Keratinocyte (primary cell): ENCODE measurements around the gene RBBP4. TPM values are rescaled to one million over a fixed set of nuclear protein-coding genes. Genes with fewer than 3 reads are reported as not detected.
"Not testable (repeated sequence)": the region's sequence is repeated elsewhere in the genome, so short reads cannot be mapped to it uniquely, and the experiment has no call there.

ENCODE experiments used
- DNase-seq: peaks from one replicate; pipeline ENCODE4 v3.0.0-alpha.2; 2011; ENCODE audit warnings: low read depth, missing footprints, low spot score
- FAIRE-seq: peaks from 2 replicates; lab custom pipeline; 2011; peaks lifted over from hg19 to GRCh38; lab: Jason Lieb, UNC
- H2AFZ ChIP-seq: 2 replicates; pipeline ENCODE4 v1.6.0; 2012; ENCODE audit warnings: low read length, control low read depth, inconsistent platforms; ENCODE audit not compliant: control insufficient read depth
- H3K27ac ChIP-seq: 2 replicates; pipeline ENCODE4 v1.5.1; 2011; ENCODE audit warnings: low read length; ENCODE audit not compliant: control insufficient read depth, insufficient read depth
- H3K27me3 ChIP-seq: 3 replicates; pipeline ENCODE4 v1.6.0; 2011; ENCODE audit warnings: low read length; ENCODE audit not compliant: control insufficient read depth, insufficient read depth; ENCODE audit errors: extremely low read depth
- H3K36me3 ChIP-seq, 2 experiments: 2 replicates in 1 of 2; 3 replicates in 1 of 2; pipeline ENCODE4 v1.5.1; 2011; ENCODE audit warnings: low read length in 2 of 2, mild to moderate bottlenecking in 1 of 2; ENCODE audit not compliant: control insufficient read depth in 2 of 2, insufficient read depth in 2 of 2; ENCODE audit errors: extremely low read depth in 1 of 2
- H3K4me1 ChIP-seq: 3 replicates; pipeline ENCODE4 v1.5.1; 2011; ENCODE audit warnings: low read length; ENCODE audit not compliant: control insufficient read depth, insufficient read depth; ENCODE audit errors: extremely low read depth
- H3K4me2 ChIP-seq: 3 replicates; pipeline ENCODE4 v1.6.0; 2011; ENCODE audit warnings: low read depth, low read length; ENCODE audit not compliant: control insufficient read depth, insufficient read depth; ENCODE audit errors: extremely low read depth
- H3K4me3 ChIP-seq, 3 experiments: fragments of 200-600 bp in 1 of 3; sonication (generic) in 1 of 3; 2 replicates in 2 of 3; 3 replicates in 1 of 3; pipeline ENCODE4 v1.5.1; 2011 to 2016; ENCODE audit warnings: low read length in 3 of 3, mild to moderate bottlenecking in 3 of 3, control low read depth in 2 of 3, inconsistent platforms in 1 of 3, low read depth in 1 of 3, mixed read lengths in 1 of 3, mixed run types in 1 of 3, moderate library complexity in 1 of 3; ENCODE audit not compliant: control insufficient read depth in 2 of 3, insufficient read depth in 2 of 3; ENCODE audit errors: extremely low read depth in 1 of 3
- H3K79me2 ChIP-seq: 2 replicates; pipeline ENCODE4 v1.6.0; 2012; ENCODE audit warnings: low read length; ENCODE audit not compliant: control insufficient read depth, insufficient read depth
- H3K9ac ChIP-seq: 3 replicates; pipeline ENCODE4 v1.6.0; 2011; ENCODE audit warnings: low read length; ENCODE audit not compliant: control insufficient read depth, insufficient read depth; ENCODE audit errors: extremely low read depth
- H3K9me1 ChIP-seq: 3 replicates; pipeline ENCODE4 v1.6.0; 2011; ENCODE audit warnings: low read length; ENCODE audit not compliant: control insufficient read depth, insufficient read depth; ENCODE audit errors: extremely low read depth
- H3K9me3 ChIP-seq: 2 replicates; pipeline ENCODE4 v1.5.1; 2012; ENCODE audit warnings: low read depth, low read length; ENCODE audit not compliant: control insufficient read depth
- H4K20me1 ChIP-seq: 3 replicates; pipeline ENCODE4 v1.6.0; 2011; ENCODE audit warnings: low read length; ENCODE audit not compliant: control insufficient read depth, insufficient read depth; ENCODE audit errors: extremely low read depth
- EZH2 ChIP-seq: IDR thresholded peaks from one replicate; pipeline ENCODE4 v1.6.1; 2012; ENCODE audit warnings: inconsistent platforms, mild to moderate bottlenecking, low read length, moderate library complexity
- dilution Hi-C: fragments of 300-500 bp; cut with MboI; formaldehyde crosslinking; loops from one replicate; pipeline ENCODE4 v1.7.0; 2020; ENCODE audit warnings: low sequenced_read_pairs; ENCODE audit not compliant: extremely low pct_ligation_motif_present
- polyA plus RNA-seq, 5 experiments: library from polyadenylated mRNA; depleted of rRNA in 3 of 5; stranded (reverse) in 3 of 5; stranded (forward) in 1 of 5; unstranded in 1 of 5; fragments of >200 nt; gene quantifications; 1 replicate in 1 of 5; 2 replicates in 3 of 5; 3 replicates in 1 of 5; pipeline versions ENCODE4 v1.2.1 to v1.2.3, GENCODE V29; 2011 to 2012; ENCODE audit warnings: missing spikeins in 2 of 5, low read depth in 1 of 5, low replicate concordance in 1 of 5
- TF ChIP-seq, protein P1 (sequence below), 3 experiments: IDR thresholded peaks in 1 of 3; conservative IDR thresholded peaks in 1 of 3; optimal IDR thresholded peaks in 1 of 3; 2 replicates in 2 of 3; 3 replicates in 1 of 3; pipeline versions ENCODE3 to v1.5.1; 2011; ENCODE audit warnings: low read length in 3 of 3, mild to moderate bottlenecking in 3 of 3, moderate library complexity in 2 of 3, control low read depth in 1 of 3, inconsistent platforms in 1 of 3; ENCODE audit not compliant: insufficient read depth in 2 of 3; ENCODE audit errors: extremely low read depth in 1 of 3

Gene RBBP4
- polyA plus RNA-seq, 1 donor (not counting 4 experiments of a cell fraction or from before 2014, with no cell fraction given) = 61.5 TPM

DNA sequence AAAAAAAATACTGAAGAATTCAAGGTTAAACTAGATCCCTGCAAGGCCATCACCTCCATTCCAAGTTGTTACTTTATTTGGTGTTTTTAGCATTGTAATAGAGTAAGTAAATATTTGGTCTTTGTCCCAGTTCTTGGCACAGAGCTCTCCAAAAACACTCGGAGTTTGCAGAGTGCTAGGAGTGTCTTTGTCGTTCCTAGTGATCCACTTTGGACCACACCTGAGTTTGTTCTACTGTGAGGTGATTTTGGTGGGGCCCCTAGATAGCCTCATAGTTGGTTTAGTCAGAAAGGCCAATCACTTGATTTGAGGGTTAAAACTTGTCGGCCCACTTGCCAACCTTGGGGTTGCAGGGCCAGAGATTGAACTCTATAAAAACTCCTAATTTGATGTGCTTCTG is 25.9 kb downstream of the RBBP4 start:
- H3K9me1 ChIP-seq = no peaks in the 10 kb centered on the region
- dilution Hi-C loops = no loop called here
- no peaks in the 10 kb centered on the region for H4K20me1 ChIP-seq
- no peak overlapping the region for H3K4me3 ChIP-seq
- no peak overlapping the region for H3K27ac ChIP-seq
- no peak for FAIRE-seq
- H3K4me2 ChIP-seq = no peak overlapping the region
- H3K9me3 ChIP-seq = no peaks in the 10 kb centered on the region
- no peak overlapping the region for H2AFZ ChIP-seq
- H3K9ac ChIP-seq = no peak overlapping the region
- no peaks in the 10 kb centered on the region for H3K4me1 ChIP-seq
- H3K79me2 ChIP-seq = no peaks in the 10 kb centered on the region
- H3K27me3 ChIP-seq = no peaks in the 10 kb centered on the region
- peaks cover 22 to 26% of the 10 kb centered on the region in 2 experiments for H3K36me3 ChIP-seq
- no peak for DNase-seq
- TF ChIP-seq, protein P1, sequence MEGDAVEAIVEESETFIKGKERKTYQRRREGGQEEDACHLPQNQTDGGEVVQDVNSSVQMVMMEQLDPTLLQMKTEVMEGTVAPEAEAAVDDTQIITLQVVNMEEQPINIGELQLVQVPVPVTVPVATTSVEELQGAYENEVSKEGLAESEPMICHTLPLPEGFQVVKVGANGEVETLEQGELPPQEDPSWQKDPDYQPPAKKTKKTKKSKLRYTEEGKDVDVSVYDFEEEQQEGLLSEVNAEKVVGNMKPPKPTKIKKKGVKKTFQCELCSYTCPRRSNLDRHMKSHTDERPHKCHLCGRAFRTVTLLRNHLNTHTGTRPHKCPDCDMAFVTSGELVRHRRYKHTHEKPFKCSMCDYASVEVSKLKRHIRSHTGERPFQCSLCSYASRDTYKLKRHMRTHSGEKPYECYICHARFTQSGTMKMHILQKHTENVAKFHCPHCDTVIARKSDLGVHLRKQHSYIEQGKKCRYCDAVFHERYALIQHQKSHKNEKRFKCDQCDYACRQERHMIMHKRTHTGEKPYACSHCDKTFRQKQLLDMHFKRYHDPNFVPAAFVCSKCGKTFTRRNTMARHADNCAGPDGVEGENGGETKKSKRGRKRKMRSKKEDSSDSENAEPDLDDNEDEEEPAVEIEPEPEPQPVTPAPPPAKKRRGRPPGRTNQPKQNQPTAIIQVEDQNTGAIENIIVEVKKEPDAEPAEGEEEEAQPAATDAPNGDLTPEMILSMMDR (optimal IDR thresholded peaks at IDR 0.05 in 1 of 3, IDR thresholded peaks at IDR 0.05 in 1 of 3, conservative IDR thresholded peaks at IDR 0.05 in 1 of 3; ENCODE audit: extremely low read depth in 1 of 3, insufficient read depth in 2 of 3, low read length in 3 of 3) = no peak
- no peak for TF ChIP-seq EZH2

DNA sequence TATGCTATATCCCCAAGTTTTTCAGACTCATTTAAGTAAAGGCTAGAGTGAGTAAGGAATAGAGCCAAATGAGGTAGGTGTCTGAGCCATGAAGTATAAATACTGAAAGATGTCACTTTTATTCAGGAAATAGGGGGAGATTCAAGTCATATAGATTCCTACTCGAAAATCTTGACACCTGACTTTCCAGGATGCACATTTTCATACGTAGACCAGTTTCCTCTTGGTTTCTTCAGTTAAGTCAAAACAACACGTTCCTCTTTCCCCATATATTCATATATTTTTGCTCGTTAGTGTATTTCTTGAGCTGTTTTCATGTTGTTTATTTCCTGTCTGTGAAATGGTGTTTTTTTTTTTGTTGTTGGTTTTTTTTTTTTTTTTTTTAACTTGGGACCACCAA is 29.0 kb downstream of the RBBP4 start:
- H3K4me3 ChIP-seq, H2AFZ ChIP-seq, H3K9ac ChIP-seq, H3K79me2 ChIP-seq, H3K4me2 ChIP-seq, H3K4me1 ChIP-seq, H4K20me1 ChIP-seq, H3K27me3 ChIP-seq, H3K9me3 ChIP-seq, dilution Hi-C loops, FAIRE-seq, H3K9me1 ChIP-seq, DNase-seq, H3K27ac ChIP-seq: not testable (repeated sequence)
- peaks cover 16 to 27% of the 10 kb centered on the region in 2 experiments for H3K36me3 ChIP-seq

DNA sequence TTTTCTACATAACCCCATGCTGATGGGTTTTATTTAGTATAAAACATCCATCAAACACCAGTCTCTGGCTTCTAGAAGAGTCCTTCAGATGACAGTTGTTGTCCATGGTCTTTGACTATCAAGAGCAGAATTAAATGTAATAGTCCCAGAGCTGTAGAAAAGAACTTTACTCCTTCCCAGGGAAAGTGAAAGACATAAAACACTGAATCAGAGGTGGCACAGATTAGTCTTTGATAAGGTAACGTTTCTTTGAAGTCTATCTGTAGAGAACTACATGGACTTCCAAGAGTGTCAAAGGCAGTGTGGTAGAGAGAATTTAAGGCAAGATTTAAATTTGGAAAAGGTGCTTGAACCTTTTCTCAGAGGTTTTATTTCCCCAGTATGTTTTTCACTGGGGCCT is 29.6 kb downstream of the RBBP4 start:
- dilution Hi-C loops = no loop called here
- no peak for FAIRE-seq

More for the DNA sequence above, 29.6 kb downstream of the RBBP4 start:
- H3K27ac ChIP-seq = no peak overlapping the region
- peaks cover 20 to 31% of the 10 kb centered on the region in 2 experiments for H3K36me3 ChIP-seq
- TF ChIP-seq EZH2 = no peak
- TF ChIP-seq, protein P1 (optimal IDR thresholded peaks at IDR 0.05 in 1 of 3, IDR thresholded peaks at IDR 0.05 in 1 of 3, conservative IDR thresholded peaks at IDR 0.05 in 1 of 3; ENCODE audit: extremely low read depth in 1 of 3, insufficient read depth in 2 of 3, low read length in 3 of 3) = no peak
- no peak for DNase-seq
- no peaks in the 10 kb centered on the region for H3K79me2 ChIP-seq
- H3K9me1 ChIP-seq = no peaks in the 10 kb centered on the region
- H3K4me3 ChIP-seq = no peak overlapping the region
- no peak overlapping the region for H3K4me2 ChIP-seq
- no peak overlapping the region for H2AFZ ChIP-seq
- H3K4me1 ChIP-seq = no peaks in the 10 kb centered on the region
- no peaks in the 10 kb centered on the region for H3K9me3 ChIP-seq
- no peaks in the 10 kb centered on the region for H4K20me1 ChIP-seq
- no peaks in the 10 kb centered on the region for H3K27me3 ChIP-seq
- no peak overlapping the region for H3K9ac ChIP-seq
